Measurements from ENCODE around the gene APC2. TPM values are rescaled to one million over a fixed set of nuclear protein-coding genes. Genes with fewer than 3 reads are reported as not detected.

The APC2 gene
- total and polyA plus RNA-seq, 12 donors: 0.06 to 12.9 (median 0.77) TPM

DNA sequence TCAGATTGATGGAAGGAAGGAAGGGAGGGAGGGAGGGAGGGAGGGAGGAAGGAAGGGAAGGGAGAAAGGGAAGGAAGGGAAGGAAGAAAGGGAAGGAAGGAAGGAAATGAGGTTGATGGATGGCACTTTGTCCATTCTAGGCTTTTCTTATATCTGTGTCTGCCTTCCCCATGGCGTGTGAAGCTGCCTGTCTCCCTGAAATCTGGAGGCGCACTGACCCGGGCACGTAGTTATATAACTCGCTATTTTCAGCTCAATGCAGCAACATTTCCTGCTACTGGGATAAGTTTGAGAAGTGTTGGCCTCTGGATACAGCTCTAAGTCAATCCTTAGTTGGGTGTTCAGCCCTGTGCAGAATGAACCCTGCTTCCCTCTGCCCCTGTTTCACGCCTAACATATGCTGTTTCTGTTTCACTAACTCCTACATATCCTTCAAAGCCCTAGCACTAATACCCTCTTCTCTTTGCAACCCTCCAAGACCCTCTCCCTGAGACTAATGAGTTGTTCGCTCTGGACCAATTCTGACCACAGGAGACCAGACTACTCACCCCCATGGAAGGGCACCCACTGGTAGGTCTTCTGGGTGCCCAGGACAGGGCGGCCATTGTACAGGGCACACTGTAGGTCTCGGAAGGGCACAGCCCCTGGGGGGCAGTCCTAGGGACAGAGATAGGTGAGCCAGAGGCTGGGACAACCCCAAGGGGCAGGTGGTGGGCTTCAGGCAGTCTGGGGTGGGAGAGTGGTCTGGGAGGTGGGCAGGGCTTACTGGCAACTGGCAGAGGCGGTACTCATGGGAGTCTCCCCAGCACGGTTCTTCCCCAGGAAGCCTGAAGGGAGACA is 59.9 kb downstream of the APC2 start:
- H3K27ac ChIP-seq: peak overlapping the region in 1 of 5 donors; percentile 61
- no peak for TF ChIP-seq POLR2A (IDR thresholded peaks at IDR 0.05)
- TF ChIP-seq, protein P1, sequence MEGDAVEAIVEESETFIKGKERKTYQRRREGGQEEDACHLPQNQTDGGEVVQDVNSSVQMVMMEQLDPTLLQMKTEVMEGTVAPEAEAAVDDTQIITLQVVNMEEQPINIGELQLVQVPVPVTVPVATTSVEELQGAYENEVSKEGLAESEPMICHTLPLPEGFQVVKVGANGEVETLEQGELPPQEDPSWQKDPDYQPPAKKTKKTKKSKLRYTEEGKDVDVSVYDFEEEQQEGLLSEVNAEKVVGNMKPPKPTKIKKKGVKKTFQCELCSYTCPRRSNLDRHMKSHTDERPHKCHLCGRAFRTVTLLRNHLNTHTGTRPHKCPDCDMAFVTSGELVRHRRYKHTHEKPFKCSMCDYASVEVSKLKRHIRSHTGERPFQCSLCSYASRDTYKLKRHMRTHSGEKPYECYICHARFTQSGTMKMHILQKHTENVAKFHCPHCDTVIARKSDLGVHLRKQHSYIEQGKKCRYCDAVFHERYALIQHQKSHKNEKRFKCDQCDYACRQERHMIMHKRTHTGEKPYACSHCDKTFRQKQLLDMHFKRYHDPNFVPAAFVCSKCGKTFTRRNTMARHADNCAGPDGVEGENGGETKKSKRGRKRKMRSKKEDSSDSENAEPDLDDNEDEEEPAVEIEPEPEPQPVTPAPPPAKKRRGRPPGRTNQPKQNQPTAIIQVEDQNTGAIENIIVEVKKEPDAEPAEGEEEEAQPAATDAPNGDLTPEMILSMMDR (IDR thresholded peaks at IDR 0.05): no peak
- no peak overlapping the region for H3K4me3 ChIP-seq
- DNase-seq: no peak
- H3K9me3 ChIP-seq (replicated peaks in 1 of 3): no peaks in the 10 kb centered on the region
- H3K36me3 ChIP-seq (replicated peaks in 1 of 2): no peaks in the 10 kb centered on the region
- peaks cover 14% of the 10 kb centered on the region for H3K27me3 ChIP-seq
- 46 to 65% (median 61%) methylated on average over 9 to 11 of the region's 11 CpGs for WGBS, 4 donors
- H3K4me1 ChIP-seq (replicated peaks in 1 of 2): peaks cover 7 to 8% of the 10 kb centered on the region in 2 donors
- intact Hi-C loops (cut with DNase I): loop anchor here in 1 of 2 donors (10.0 kb wide), 1 partner anchor 225 kb away; the partner anchor contains the start of gene EFNA2

DNA sequence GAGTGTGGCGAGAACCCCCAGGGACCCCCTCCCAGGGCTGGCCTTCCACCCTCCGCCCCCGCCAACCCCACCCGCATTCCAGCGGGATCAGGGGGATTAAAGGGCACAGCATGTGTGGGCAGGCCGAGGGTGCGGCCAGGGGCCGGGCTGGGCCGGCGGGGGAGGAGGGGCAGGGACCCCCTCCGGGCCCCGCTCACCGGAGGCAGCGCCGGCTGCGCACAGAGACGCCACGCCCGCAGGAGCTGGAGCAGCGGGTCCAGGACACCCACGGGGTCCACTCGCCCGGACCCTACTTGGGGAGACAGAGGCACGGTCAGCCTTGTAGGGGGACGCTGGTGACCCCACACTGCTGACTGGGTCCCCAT is 60.5 kb downstream of the APC2 start:
- no peak for TF ChIP-seq POLR2A (IDR thresholded peaks at IDR 0.05)
- TF ChIP-seq, protein P1 (IDR thresholded peaks at IDR 0.05): no peak
- no peak overlapping the region for H3K4me3 ChIP-seq
- no peaks in the 10 kb centered on the region for H3K9me3 ChIP-seq (replicated peaks in 1 of 3)
- H3K27ac ChIP-seq: peak overlapping the region in 1 of 5 donors; percentile 61
- DNase-seq: no peak
- intact Hi-C loops (cut with DNase I): loop anchor here in 1 of 2 donors (10.0 kb wide), 1 partner anchor 226 kb away; the partner anchor contains the start of gene EFNA2
- peaks cover 7 to 8% of the 10 kb centered on the region in 2 donors for H3K4me1 ChIP-seq (replicated peaks in 1 of 2)
- H3K27me3 ChIP-seq: peaks cover 20% of the 10 kb centered on the region
- WGBS, 4 donors: 22 to 40% (median 26%) methylated on average over 10 to 25 of the region's 25 CpGs
- no peaks in the 10 kb centered on the region for H3K36me3 ChIP-seq (replicated peaks in 1 of 2)

DNA sequence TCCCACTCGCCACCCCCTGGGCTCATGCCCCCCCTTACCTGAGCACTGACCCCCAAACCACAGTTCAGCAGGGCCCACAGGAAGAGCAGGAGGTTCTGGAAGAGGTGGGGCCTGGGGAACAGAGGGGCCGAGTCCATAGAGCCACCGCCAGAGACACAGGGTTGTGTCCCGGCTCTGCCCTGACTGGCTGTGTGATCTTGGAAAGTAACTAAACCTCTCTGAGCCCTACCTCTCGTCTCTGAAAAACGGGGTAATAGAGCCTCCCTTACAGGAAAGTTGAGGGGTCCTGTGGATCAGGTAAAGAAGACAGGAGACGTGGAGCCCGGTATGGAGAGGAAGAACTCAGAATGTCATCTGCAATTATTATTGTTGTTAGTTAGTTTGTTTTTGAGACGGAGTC is 60.9 kb downstream of the APC2 start:
- 39 to 52% (median 51%) methylated on average over 5 to 9 of the region's 9 CpGs for WGBS, 4 donors
- H3K9me3 ChIP-seq (replicated peaks in 1 of 3): no peaks in the 10 kb centered on the region
- no peaks in the 10 kb centered on the region for H3K36me3 ChIP-seq (replicated peaks in 1 of 2)
- H3K4me3 ChIP-seq: no peak overlapping the region
- peaks cover 22% of the 10 kb centered on the region for H3K27me3 ChIP-seq
- no peak for DNase-seq
- peak overlapping the region in 1 of 5 donors; percentile 61 for H3K27ac ChIP-seq
- TF ChIP-seq, protein P1 (IDR thresholded peaks at IDR 0.05): no peak
- no peak for TF ChIP-seq POLR2A (IDR thresholded peaks at IDR 0.05)
- intact Hi-C loops (cut with DNase I): loop anchor here in 1 of 2 donors (10.0 kb wide), 1 partner anchor 226 kb away; the partner anchor contains the start of gene EFNA2
- H3K4me1 ChIP-seq (replicated peaks in 1 of 2): peaks cover 7 to 8% of the 10 kb centered on the region in 2 donors
